ENCODE results near the gene DSG4. TPM values are rescaled to one million over a fixed set of nuclear protein-coding genes. Genes with fewer than 3 reads are reported as not detected.

Gene DSG4
- total and polyA plus RNA-seq, 2 of the 4 experiments (the other 2 are of a cell fraction): not detected

- H2BK5ac ChIP-seq (ENCODE audit: low read depth, low read length, poor library complexity, severe bottlenecking): peak overlapping the region; percentile 38
- no peak overlapping the region for H2AK9ac ChIP-seq (replicated peaks; ENCODE audit: low read depth, low read length, poor library complexity)
- in situ Hi-C loops (cut with MboI; ENCODE audit: low sequenced_read_pairs): no loop called here
- ChIA-PET POLR2A (ENCODE audit: unreplicated experiment) (no interaction called here), CTCF (interaction anchor here (0.6 kb wide), 1 partner anchor 29 kb away, joined by 4 read pairs; no protein-coding TSS in a partner anchor)
- peak; percentile 91 for ATAC-seq (ENCODE audit: low read depth)
- no peak overlapping the region for H2AK5ac ChIP-seq (ENCODE audit: low read depth, low read length)
- TF ChIP-seq CHD1 (IDR thresholded peaks at IDR 0.05; ENCODE audit: low read depth, low read length): no peak
- TF ChIP-seq USF2 (IDR thresholded peaks at IDR 0.05; ENCODE audit: low read depth, low read length): no peak
- TF ChIP-seq MXI1 (IDR thresholded peaks at IDR 0.05; ENCODE audit: borderline replicate concordance, low read depth, low read length): no peak
- TF ChIP-seq BHLHE40 (IDR thresholded peaks at IDR 0.05; ENCODE audit: low read depth, low read length): no peak
- TF ChIP-seq CTCF (conservative IDR thresholded peaks at IDR 0.05; ENCODE audit: low read depth, low read length): no peak
- TF ChIP-seq SMC3 (IDR thresholded peaks at IDR 0.05; ENCODE audit: low read depth, low read length): no peak
- no peak for TF ChIP-seq NFE2L2 (IDR thresholded peaks at IDR 0.05; ENCODE audit: low read depth, low read length)
- no peak for TF ChIP-seq POLR2A (IDR thresholded peaks at IDR 0.05; ENCODE audit: low read depth, low read length)
- no peak for TF ChIP-seq MAFK (IDR thresholded peaks at IDR 0.05; ENCODE audit: low read depth, low read length)
- TF ChIP-seq ELK1 (IDR thresholded peaks at IDR 0.05; ENCODE audit: borderline replicate concordance, low read depth, low read length): no peak
- no peak for TF ChIP-seq RAD21 (IDR thresholded peaks at IDR 0.05; ENCODE audit: low read length)
- TF ChIP-seq RCOR1 (IDR thresholded peaks at IDR 0.05; ENCODE audit: insufficient replicate concordance, low read length): no peak
- TF ChIP-seq CEBPB (IDR thresholded peaks at IDR 0.05; ENCODE audit: low read depth, low read length): no peak
- TF ChIP-seq FOS (IDR thresholded peaks at IDR 0.05; ENCODE audit: low read depth, low read length): no peak
- TF ChIP-seq RFX5 (IDR thresholded peaks at IDR 0.05; ENCODE audit: low read depth, low read length): no peak
- H3K18ac ChIP-seq (ENCODE audit: low read depth, low read length): no peak overlapping the region
- no peak overlapping the region for H2AFZ ChIP-seq (replicated peaks; ENCODE audit: low read length, poor library complexity)
- H3K4ac ChIP-seq (ENCODE audit: low read depth, low read length): no peak overlapping the region
- WGBS, 2 experiments (ENCODE audit: extremely low coverage in 2 of 2, insufficient read length in 1 of 2): no CpG with 5 or more reads among the region's 3 CpGs
- H3K14ac ChIP-seq (replicated peaks; ENCODE audit: low read depth, low read length): no peak overlapping the region
- H3K9me1 ChIP-seq (ENCODE audit: insufficient read depth, low read length): no peaks in the 10 kb centered on the region
- no peak overlapping the region for H4K8ac ChIP-seq (ENCODE audit: low read depth in 2 of 2, low read length in 2 of 2)
- no TSS peak for BruUV-seq (replicated peaks)
- H3K9me3 ChIP-seq (ENCODE audit: control insufficient read depth, insufficient read depth, low read length): no peaks in the 10 kb centered on the region; the same call in 1 of the 2 replicates
- no peaks in the 10 kb centered on the region for H3K36me3 ChIP-seq (ENCODE audit: control insufficient read depth, insufficient read depth, low read length)
- DNase-seq: peak; percentile 69
- H3K27me3 ChIP-seq (ENCODE audit: control insufficient read depth, insufficient read depth, low read length): no peaks in the 10 kb centered on the region
- H2BK15ac ChIP-seq (ENCODE audit: low read depth, low read length): no peak overlapping the region
- H3K4me3 ChIP-seq (ENCODE audit: insufficient read depth, low read depth, low read length): no peak overlapping the region
- H3K79me1 ChIP-seq (ENCODE audit: low read depth in 1 of 2, low read length in 2 of 2): no peaks in the 10 kb centered on the region
- no peak overlapping the region for H3K9ac ChIP-seq (ENCODE audit: low read depth, low read length)
- H3K4me1 ChIP-seq (ENCODE audit: control insufficient read depth, insufficient read depth, low read length): no peaks in the 10 kb centered on the region
- H3K4me2 ChIP-seq (ENCODE audit: low read depth, low read length): no peak overlapping the region
- intact Hi-C loops (cut with micrococcal nuclease): no loop called here
- H3K56ac ChIP-seq (ENCODE audit: extremely low read depth, insufficient read depth, low read length): no peak overlapping the region
- 0 out of 2 replicates have a peak overlapping the region, but pooled peaks have one; percentile 11 for H2BK120ac ChIP-seq (ENCODE audit: low read depth, low read length)
- H3K27ac ChIP-seq (ENCODE audit: insufficient read depth, low read length): no peak overlapping the region
- dilution Hi-C loops (cut with HindIII; ENCODE audit: low sequenced_read_pairs, unreplicated experiment): no loop called here
- H3K23ac ChIP-seq (ENCODE audit: low read depth, low read length): no peak overlapping the region
- 0 out of 2 replicates have a peak overlapping the region, but pooled peaks have one; percentile 25 for H2BK20ac ChIP-seq (ENCODE audit: low read depth, low read length)
- H4K20me1 ChIP-seq (ENCODE audit: insufficient read depth, low read length): no peaks in the 10 kb centered on the region
- no peak overlapping the region for H4K91ac ChIP-seq (ENCODE audit: insufficient read depth, low read depth, low read length)
- H4K5ac ChIP-seq (ENCODE audit: low read depth, low read length): no peak overlapping the region
Observed at GRCh38 chr18:31454066-31454708, 77.6 kb downstream of the DSG4 start.
